Erythroblast (primary cell): ENCODE data around the gene PTDSS2.
"Not testable (repeated sequence)": the region's sequence is repeated elsewhere in the genome, so short reads cannot be mapped to it uniquely, and the experiment has no call there.

Experiments
- DNase-seq, 2 experiments: peaks; one replicate each; lab custom pipeline; 2025; lab: John Stamatoyannopoulos, UW
- GATA1 ChIP-seq: IDR thresholded peaks from 2 replicates; pipeline ENCODE4 v1.6.1; 2011; ENCODE audit warnings: low read depth, mild to moderate bottlenecking, control low read depth, low read length, moderate library complexity
- POLR2A ChIP-seq: IDR thresholded peaks from 2 replicates; pipeline ENCODE4 v1.6.1; 2011; ENCODE audit warnings: mild to moderate bottlenecking, low read length

PTDSS2 gene

DNA sequence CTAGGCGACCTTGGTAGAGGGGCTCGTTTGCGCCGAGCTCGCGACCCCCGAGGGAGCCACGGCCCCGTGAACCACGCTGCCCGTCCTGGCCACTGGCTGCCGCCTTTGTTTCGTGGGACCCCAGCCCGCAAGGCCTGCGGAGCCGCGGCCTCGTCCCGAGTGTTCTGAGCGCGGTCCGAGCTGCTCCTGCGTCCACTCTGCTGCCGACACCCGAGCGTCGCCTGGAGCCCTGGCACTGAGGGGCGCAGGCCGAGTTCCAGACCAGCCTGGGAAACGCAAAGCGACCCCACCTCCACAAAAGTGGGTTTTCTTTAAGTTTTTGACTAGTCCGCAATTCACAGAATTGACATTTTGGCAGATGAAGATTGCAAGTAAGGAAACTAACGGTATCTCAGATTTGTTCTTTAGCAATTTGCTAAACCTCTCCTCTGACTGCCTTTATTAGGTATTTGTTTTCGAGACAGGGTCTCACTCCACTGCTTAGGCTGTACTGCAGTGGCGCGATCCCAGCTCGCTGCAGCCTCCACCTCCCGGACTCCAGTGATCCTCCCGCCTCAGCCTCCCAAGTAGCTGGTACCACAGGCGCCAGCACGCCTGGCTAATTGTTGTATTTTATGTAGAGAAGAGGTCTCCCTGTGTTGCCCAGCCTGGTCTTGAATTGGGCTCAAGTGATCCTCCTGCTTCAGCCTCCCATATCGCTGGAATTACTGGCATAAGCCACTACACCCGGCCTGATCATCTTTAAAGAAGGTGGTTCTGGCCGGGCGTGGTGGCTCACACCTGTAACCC is 57.8 kb downstream of the PTDSS2 start:
- TF ChIP-seq GATA1 (no peak), POLR2A (no peak)
- no peak for DNase-seq

DNA sequence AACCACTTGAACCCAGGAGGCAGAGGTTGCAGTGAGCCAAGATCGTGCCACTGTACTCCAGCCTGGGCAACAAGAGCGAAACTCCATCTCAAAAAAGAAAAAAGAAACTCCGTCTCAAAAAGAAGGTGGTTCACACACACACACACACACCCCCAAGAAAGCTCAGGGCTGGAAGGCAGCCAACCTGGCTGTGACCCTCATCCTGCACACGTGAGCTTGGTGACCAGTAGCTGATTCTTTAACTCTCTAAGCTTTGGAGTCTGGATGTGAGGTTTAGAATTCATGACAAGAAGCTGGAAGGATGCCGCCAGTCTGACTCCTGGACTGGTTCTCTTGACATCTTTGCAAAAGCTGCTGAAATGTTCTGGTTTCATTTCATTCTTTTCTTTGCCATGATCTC is 58.9 kb downstream of the PTDSS2 start:
- TF ChIP-seq POLR2A: no peak
- no peak for TF ChIP-seq GATA1
- DNase-seq: no peak

DNA sequence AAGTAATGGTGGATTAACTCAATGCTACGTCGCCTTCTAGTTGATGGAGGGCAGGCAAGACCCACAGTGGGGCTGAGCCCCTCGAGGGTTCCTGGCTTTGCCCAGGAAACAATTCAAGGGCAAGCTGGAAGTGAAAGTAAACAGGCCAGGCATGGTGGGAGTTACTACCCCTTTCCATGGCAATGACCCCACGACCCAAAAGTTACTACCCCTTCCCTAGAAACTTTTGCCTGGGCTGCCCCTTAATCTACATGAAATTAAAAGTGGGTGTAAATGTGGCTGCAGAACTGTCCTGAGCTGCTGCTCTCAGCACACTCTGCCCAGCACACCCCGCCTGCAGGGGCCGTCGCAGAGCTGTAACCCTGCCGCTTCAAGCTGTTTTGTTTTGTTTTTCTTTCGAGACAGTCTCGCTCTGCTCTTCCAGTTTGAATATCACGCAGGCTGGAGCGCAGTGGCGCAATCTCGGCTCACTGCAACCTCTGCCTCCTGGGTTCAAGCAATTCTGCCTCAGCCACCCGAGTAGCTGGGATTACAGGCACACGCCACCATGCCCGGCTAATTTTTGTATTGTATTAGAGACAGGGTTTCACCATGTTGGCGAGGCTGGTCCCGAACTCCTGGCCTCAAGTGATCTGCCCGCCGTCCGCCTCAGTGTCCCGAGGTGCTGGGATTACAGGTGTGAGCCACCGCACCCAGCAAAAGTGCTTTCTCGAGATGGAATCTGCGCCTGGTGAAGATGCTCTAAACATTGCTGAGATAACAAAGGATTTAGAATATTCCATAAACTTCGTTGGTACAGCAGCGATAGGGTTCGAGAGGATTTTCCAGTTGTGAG is 62.9 kb downstream of the PTDSS2 start:
- TF ChIP-seq POLR2A (no peak), GATA1 (no peak)
- DNase-seq: no peak

DNA sequence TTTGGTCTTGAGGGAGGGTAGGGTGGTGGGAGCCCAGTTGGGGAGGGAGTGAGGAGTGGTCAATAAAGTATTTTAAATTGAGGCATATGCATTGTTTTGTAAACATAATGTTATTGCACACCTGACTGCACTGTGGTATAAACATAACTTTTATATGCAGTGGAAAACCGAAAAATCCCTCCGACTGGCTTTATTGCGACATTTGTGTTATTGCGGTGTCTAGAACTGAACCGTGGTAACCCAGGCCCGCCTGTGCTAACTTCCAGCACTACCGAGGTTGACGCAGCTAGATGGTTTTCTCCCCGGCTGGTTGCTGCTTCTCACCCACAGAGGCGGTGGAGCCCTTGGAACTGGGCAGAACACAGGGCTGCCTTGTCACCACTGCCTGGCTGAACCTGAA is 64.5 kb downstream of the PTDSS2 start:
- no peak for DNase-seq
- TF ChIP-seq POLR2A (no peak), GATA1 (no peak)

DNA sequence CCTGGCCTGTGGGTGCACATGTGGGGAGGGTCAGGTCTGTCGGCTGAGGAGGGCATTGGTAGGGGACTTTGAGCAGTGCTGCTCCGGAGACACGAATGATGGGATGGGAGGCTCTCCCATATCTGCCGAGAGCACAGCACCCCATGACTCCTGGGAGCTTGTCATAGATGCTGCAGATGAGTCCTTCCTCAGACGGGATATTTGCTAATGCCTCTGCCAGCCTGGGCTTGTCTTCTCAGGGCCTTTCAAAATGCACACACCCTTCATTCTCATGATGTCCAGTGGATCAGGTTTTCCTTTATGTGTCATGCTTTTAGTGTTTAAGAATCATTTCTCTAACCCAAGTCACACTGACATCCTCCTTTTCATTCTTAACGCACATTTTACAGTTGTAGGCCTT is 65.1 kb downstream of the PTDSS2 start:
- TF ChIP-seq POLR2A (no peak), GATA1 (no peak)
- DNase-seq: no peak

DNA sequence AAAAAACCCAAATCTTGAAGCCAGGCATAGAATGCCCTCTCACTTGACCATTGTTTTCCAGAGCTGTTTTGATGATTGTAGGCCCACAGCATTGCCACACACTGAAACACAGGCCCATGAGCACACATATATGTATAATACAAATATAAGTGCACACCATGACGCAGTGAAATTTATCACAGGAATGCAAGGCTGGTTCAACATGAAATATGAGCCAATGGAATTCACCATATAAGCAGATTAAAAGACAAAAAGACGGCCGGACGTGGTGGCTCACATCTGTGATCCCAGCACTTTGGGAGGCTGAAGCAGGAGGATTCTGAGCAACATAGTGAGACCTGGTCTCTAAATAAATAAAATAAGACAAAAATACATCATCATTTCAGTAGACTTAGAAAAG is 66.3 kb downstream of the PTDSS2 start:
- no peak for TF ChIP-seq POLR2A
- no peak for TF ChIP-seq GATA1
- DNase-seq: no peak

DNA sequence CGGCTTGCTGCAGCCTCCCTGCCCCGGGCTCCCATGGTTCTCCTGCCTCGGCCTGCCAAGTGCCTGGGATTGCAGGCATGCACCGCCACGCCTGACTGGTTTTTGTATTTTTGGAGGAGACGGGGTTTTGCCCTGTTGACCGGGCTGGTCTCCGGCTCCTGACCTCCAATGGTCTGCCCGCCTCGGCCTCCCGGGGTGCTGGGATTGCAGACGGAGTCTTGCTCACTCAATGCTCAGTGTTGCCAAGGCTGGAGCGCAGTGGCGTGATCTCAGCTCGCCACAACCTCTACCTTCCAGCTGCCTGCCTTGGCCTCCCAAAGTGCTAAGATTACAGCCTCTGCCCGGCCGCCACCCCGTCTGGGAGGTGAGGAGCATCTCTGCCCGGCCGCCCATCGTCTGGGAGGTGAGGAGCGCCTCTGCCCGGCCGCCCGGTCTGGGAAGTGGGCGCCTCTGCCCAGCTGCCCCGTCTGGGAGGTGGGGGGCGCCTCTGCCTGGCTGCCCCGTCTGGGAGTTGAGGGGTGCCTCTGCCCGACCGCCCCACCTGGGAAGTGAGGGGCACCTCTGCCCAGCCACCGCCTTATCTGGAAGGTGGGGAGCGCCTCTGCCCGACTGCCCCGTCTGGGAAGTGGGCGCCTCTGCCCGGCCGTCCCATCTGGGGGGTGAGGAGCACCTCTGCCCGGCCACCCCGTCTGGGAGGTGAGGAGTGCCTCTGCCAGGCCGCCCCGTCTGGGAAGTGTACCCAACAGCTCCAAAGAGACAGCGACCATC is 67.0 kb downstream of the PTDSS2 start:
- not testable (repeated sequence) for DNase-seq

DNA sequence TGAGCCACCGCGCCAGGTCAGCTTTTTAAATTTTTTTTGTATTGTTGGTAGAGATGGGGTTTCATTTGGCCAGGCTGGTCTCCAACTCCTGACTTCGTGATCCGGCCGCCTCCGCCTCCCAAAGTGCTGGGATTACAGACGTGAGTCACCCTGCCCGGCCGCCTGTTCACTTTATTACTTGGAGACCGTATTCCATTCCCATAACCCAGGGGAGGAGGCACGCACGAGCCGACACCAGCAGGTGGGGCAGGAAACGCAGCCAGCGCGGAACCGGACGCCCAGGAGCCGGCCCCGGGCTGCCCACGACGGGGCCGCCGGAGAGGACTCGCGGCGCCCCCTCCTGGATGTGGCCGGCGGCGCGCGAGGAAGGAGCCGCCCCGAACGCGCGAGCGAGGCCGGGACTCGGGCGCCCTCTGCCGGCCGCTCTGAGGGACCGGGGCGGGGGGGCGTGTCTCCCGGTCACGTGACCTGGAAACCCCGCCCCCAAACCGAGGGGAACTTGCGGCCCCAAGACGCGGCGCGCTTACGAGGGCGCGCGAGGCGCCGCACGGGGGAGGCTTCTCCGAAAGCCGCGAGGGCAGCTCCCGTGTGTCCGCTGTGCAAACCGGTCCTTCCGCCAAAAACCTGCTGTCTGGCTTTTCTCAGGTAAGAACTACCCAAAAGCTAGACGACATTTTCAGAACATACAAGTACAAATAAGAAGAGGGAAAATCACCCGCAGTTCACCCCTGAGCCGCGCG is 68.6 kb downstream of the PTDSS2 start:
- no peak for DNase-seq
- TF ChIP-seq POLR2A: peak; percentile 38
- no peak for TF ChIP-seq GATA1

DNA sequence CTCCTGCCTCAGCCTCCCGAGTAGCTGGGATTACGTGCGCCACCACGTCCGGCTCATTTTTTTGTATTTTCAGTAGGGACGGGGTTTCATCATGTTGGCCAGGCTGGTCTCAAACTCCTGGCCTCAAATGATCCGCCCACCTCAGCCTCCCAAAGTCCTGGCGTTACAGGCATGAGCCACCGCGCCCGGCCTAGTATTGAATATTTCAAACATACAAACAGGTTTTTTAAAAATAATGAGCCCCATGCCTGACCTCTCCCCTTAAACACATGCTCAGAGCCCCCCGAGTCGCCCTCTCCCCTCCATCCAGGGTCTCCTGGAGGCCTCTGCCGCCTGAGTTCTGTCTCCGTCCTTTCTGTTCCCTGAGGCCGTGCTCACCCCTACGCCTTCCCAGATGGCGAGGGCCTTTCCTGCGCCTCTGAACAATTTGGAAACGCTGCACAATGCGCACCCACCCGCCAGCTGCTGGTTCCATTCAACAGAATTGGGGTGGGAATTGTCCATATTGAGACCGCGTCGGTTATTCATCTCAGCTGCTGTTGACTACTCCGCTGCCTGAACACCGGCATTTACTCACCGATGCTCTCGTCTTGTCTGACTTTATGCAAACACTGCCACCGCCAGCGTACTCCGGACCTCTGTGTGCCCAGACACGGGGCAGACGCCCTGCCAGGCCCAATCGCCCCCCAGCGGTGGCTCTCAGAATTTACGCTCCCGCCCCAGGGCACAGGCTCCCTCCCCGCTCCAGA is 70.5 kb downstream of the PTDSS2 start:
- DNase-seq: peak; percentile 52 to 63
- TF ChIP-seq GATA1 (no peak), POLR2A (no peak)

DNA sequence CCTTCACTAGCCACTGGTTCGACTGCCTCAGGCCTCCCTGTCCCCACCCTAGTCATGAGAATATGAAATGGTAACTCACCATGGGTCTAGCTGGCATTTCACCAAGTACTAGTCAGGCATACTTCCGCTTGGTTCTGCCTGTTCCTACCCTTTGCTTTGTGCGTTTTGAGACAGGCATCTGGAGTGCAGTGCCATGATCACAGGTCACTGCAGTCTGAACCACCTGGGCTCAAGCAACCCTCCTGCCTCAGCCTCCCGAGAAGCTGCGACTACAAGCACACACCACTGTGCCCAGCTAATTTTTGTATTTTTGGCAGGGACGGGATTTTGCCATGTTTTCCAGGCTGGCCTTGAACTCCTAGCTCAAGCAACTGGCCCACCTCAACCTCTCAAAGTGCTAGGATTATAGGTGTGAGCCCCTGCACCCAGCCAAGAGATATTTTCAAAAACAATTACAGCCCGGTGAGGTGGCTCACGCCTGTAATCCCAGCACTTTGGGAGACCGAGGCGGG is 71.2 kb downstream of the PTDSS2 start:
- no peak for TF ChIP-seq GATA1
- no peak for TF ChIP-seq POLR2A
- no peak for DNase-seq

DNA sequence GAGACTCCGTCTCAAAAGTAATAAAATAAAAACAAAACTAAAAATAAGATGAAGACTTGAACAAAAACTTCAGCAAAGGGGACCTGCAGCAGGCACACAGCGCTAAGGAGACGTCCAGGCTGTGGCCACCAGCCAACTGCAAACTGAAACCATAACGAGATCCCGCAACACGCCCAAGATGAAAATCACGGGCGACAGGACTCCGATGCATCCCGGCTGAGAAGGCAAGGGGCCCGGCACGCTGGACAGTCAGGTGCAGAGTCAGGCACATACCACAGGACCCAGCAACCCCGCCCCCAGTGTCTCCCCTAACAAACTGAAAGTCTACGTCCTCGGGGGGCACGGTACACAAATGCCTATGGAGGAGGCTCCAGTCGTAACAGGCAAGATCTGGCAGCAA is 76.1 kb downstream of the PTDSS2 start:
- TF ChIP-seq GATA1 (no peak), POLR2A (no peak)
- no peak for DNase-seq

DNA sequence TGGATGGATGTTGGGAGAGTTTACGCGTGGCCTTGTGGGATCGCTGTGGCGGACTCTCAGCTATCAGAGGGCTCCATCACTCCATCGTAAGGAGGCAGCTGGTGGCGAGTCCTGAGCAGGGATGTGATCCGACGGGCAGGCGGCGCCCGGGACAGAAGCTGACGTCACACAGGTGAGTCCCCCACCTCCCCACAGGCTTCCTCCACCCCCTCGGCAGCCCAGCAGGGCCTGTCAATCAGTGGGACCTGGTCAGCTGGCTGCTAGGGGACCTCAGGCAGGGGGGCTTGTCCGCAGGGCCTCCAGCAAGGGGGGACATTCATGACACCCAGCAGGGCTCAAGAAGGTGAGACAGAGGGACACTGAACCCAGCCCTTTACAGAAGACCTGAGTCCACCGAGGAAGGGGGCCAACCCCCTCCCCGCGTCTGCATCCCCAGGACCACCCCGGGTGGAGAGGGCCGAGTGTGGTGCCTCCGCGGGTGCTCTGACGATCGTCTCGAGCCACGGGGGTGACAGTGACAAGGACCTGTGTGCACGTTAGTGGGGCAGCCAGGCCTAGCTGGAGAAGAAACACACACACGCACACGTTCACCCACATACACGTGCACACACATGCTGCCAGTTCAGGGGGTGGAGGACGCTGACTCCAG is 78.2 kb downstream of the PTDSS2 start:
- DNase-seq: no peak
- TF ChIP-seq GATA1 (no peak), POLR2A (no peak)
